ENCODE data around the gene QPRT.
"Not testable (repeated sequence)": the region's sequence is repeated elsewhere in the genome, so short reads cannot be mapped to it uniquely, and the experiment has no call there.

- not testable (repeated sequence) for TF ChIP-seq CTCF (tag by site-specific recombination; IDR thresholded peaks at IDR 0.05); ZNF26 (tag by site-specific recombination; IDR thresholded peaks at IDR 0.05); ZBTB48 (tag by site-specific recombination; IDR thresholded peaks at IDR 0.05); PRDM4 (tag by site-specific recombination; IDR thresholded peaks at IDR 0.05); PBX3 (CRISPR knock-in tag; IDR thresholded peaks at IDR 0.05); ZBTB6 (tag by site-specific recombination; IDR thresholded peaks at IDR 0.05); ZNF558 (tag by site-specific recombination; IDR thresholded peaks at IDR 0.05); ZNF449 (tag by site-specific recombination; IDR thresholded peaks at IDR 0.05); ATF2 (tag by site-specific recombination; IDR thresholded peaks at IDR 0.05; ENCODE audit: low read depth); ZIC2 (tag by site-specific recombination; IDR thresholded peaks at IDR 0.05)
Observed at GRCh38 chr16:29707160-29707559, 28.2 kb downstream of the QPRT start.
